Stimulated activated CD8-positive, alpha-beta memory T cell treated with anti-CD3 and anti-CD28 coated beads, Interleukin-15, amount 100 ng/mL, for 4 hours (primary cell): ENCODE data around the gene VMAC.
"Not testable (repeated sequence)": the region's sequence is repeated elsewhere in the genome, so short reads cannot be mapped to it uniquely, and the experiment has no call there.

Experiments
- DNase-seq, 2 donors: peaks; one replicate each; pipeline ENCODE4 v3.0.0-alpha.2; 2020; ENCODE audit warnings: low read depth in 2 of 2

Gene VMAC

DNA sequence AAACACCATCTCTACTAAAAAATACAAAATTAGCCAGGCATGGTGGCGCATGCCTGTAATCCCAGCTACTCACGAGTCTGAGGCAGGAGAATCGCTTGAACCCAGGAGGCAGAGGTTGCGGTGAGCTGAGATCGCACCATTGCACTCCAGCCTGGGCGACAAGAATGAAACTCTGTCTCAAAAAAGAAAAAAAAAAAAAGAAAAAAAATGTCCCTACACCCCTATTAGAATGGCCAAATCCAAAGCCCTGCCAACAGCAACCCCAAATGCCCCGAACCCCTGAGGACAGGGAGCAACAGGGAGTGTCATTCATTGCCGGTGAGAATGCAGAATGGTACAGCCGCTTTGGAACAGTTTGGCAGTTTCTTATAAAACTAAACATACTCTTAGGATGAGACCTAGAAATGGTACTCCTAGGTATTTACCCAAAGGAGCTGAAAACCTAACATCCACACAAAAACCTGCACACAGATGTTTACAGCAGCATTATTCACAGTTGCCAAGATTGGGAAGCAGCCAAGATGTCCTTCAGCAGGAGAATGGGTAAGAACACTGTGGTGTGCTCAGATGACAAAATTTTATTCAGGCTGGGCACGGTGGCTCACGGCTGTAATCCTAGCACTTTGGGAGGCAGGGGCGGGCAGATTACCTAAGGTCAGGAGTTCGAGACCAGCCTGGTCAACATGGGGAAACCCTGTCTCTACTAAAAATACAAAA is 21.4 kb upstream of the VMAC start:
- DNase-seq = not testable (repeated sequence)

- DNase-seq = not testable (repeated sequence)
Measured at GRCh38 chr19:5884065-5884811, 20.4 kb upstream of the VMAC start.

- no peak for DNase-seq
Measured at GRCh38 chr19:5889288-5889971, 15.2 kb upstream of the VMAC start.

DNA sequence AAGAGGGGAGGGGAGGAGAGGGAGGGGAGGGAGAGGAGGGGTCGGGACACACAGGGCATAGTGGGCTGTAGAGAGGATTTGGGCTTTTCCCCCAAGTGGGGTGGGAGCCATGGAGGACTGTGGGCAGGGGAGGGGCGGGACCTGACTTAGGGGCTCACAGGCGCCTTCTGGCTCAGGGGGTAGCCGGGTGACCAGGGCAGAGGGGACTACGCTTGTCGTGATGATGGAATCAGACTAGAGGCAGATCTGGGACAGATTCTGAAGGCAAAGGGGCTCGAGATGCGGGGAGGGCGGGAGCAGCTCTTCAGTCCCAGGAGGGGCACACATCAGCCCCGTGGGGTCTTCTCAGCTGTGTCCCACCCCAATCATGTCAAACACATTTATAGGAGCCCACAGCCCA is 14.6 kb upstream of the VMAC start:
- DNase-seq = no peak

- no peak for DNase-seq
Measured at GRCh38 chr19:5891572-5891937, 13.1 kb upstream of the VMAC start.

GRCh38 chr19:5891938-5892771 is 12.5 kb upstream of the VMAC start:
- no peak for DNase-seq

DNA sequence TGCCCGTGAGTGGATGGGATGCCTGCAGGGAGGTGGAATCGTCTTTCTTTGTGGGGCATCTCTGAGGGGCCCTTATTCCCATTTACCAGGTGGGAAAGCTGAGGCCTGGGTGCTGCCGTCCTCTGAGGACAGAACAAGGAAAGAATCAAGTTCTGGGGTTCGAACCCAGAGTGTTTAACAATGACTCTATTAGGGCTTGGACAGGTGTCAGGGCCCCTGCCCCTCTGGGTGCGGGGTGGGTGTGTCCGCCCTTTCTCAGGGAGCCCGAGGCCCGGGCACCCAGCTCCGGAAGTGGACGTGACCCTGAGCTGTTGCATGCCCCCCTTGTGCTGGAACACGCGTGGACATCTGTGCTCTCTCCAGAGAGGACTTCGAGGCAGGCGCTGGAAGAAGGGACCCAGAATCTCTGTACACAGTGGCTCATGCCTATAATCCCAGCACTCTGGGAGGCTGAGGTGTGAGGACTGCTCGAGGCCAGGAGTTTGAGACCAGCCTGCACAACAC is 11.8 kb upstream of the VMAC start:
- DNase-seq = no peak

- no peak for DNase-seq
Measured at GRCh38 chr19:5893296-5893903, 11.3 kb upstream of the VMAC start.

DNA sequence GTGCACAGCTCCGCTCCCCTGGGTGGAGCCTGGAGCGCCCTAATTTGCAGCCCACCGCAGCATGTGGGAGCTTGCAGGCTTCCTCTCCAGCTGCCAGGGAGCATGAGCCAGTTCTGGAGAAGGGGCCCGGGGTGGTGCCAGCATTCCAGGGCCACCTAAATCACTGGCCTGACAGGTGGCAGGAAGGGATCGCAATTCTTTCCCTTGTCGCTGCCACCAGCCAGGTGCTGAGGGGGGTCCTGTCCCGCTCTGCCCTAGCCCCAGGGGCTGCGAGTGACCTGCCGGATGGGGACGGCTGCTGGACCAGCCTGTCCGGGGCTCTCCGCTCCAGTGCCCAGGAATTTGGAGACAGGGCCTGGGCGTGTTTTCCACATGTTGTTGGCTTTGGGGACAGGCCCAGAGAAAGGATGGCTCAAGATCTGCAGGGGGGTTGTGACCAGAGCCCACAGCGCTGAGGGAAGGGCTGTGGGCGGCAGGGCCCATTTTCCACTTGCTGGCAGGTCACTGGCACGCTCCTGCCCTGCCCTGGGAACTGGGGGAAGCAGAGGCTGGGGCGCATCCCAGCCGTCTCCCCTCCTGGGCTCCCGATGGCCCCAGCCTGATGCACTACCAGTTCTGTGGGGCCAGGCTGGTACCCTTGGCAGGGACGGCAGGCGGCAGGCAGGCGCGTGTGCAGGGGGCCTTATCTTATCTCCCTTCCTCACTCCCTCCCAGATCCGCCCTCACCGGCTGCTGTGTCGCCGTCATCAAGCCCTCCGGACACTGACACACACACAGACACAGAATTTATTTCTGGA is 10.6 kb upstream of the VMAC start:
- DNase-seq = no peak

DNA sequence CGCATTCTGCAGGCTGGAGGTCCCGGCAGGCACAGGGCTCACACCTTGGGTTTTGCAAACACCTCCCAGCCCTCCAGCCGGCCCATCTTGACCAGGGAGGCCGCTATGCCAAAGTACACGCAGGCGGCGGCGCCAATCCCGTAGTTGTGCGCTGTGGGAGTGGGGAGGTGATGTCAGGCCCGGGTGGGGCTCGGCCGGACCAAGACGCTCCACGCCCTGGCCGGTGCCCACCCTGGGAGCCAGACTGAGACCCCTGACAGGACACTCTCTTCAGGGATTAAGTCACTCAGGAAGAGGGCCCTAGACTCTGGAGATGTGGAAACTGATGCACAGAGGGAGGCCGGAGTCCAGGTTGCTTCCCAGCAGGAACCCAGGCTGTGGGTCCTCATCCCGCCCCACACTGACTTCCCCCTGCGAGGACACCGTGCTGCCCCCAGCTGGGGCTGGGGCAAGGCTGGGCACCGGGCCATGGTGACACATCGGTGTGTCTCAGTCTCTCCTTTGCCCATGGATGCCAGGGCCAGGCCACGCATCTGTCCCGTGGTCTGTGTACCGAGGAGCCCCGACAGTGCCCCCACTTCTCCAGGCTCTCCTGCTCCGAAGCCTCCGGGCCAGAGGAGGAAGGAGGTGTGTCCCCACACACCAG is 9.8 kb upstream of the VMAC start:
- no peak for DNase-seq

- DNase-seq = no peak
Measured at GRCh38 chr19:5895409-5895808, 9.3 kb upstream of the VMAC start.

DNA sequence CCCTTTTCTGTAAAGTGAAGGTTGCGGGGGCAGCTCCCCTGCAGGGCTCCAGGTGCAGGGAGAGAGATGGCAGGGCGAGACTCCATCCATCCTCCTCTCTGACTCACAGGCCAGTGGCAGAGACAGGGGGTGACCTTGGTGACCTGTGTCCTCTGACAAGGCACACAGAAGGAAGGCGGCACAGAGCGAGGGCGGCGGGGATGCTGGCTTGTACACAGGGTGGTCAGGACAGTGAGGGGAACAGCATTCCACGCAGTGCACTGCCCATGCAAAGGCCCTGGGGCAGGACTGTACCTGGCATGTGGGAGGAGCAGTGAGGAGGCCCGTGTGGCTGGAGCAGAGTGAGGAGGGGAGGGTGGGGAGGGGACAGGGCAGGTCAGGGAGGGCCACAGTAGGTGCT is 8.8 kb upstream of the VMAC start:
- no peak for DNase-seq

- no peak for DNase-seq
Measured at GRCh38 chr19:5896365-5897076, 8.2 kb upstream of the VMAC start.

GRCh38 chr19:5897189-5897969 is 7.3 kb upstream of the VMAC start:
- no peak for DNase-seq

GRCh38 chr19:5899728-5900526 is 4.7 kb upstream of the VMAC start:
- no peak for DNase-seq

DNA sequence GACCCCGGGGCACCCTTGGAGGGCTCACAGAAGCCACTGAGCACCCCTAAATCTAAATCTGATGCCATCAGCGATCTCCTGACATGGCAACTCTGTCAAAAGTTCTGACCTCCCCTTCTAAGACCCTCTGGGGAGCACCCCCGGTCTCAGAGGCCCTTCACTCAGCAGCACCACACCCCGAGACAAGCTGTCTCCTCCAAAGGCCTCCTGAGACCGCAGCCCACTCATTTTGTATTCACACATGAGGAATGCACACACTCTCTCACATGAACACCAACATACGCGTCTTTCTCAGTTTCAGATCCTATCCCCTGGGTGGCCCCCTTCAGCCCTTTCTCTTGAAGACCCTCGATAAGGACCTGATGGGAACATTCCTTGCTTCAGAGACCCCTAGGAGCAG is 3.7 kb upstream of the VMAC start:
- DNase-seq = no peak

DNA sequence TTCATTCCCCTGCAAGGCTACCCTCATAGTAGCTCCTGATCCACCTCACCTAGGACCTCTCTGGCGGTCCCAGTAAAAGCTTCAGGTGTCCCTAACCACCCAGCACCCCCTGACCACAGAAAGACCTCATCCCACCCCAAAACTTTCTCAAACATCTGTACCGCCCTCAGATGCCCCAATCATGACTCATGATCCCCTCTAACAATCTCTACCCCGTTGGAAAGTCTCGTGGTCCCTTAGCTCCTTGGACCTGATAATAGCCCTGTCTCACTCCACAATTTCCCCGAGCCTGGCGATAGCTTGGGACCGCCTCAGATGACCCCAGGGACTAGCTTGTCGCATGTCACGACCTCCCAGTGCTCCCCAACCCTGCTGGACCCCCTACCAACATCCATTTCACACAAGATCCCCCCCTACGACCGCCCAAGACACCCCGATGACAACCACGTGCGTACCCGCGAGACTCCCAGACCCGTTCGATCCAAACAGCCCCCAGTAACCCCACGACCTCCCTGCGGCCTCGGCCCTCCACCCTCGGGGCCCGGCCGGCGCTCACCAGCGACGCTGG is 1.5 kb upstream of the VMAC start:
- no peak for DNase-seq
